ENCODE results near the gene MATN4.

MATN4 gene

GRCh38 chr20:45341579-45341938, 33.5 kb upstream of the MATN4 start:
- no peak for DNase-seq (ENCODE audit: low read depth)

DNA sequence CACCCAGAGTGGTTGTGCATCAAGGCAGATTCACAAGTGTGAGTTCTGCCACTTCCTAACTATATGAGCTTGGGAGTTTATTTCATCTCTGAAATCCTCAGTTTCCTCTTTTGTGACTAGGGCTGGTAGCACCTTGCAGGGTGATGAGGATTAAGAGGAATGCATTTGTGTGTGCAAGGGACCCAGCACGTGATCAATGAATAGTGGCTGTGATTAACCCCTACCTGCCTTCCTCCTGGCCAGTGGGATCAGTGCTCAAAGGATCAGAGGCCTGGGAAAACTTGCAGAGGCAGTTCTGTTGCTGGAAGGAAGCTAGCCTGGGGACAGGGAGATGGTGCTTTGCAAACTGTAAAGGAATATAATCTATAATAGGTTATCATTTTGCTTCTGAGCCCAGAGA, 32.9 kb upstream of the MATN4 start:
- no peak for DNase-seq (ENCODE audit: low read depth)

- no peak for DNase-seq (ENCODE audit: low read depth)
Measured at GRCh38 chr20:45340236-45340847, 32.2 kb upstream of the MATN4 start.

GRCh38 chr20:45339799-45340198, 31.7 kb upstream of the MATN4 start:
- no peak for DNase-seq (ENCODE audit: low read depth)

GRCh38 chr20:45339084-45339483, 31.0 kb upstream of the MATN4 start:
- no peak for DNase-seq (ENCODE audit: low read depth)

GRCh38 chr20:45338121-45339030, 30.3 kb upstream of the MATN4 start:
- DNase-seq (ENCODE audit: low read depth), result no peak

DNA sequence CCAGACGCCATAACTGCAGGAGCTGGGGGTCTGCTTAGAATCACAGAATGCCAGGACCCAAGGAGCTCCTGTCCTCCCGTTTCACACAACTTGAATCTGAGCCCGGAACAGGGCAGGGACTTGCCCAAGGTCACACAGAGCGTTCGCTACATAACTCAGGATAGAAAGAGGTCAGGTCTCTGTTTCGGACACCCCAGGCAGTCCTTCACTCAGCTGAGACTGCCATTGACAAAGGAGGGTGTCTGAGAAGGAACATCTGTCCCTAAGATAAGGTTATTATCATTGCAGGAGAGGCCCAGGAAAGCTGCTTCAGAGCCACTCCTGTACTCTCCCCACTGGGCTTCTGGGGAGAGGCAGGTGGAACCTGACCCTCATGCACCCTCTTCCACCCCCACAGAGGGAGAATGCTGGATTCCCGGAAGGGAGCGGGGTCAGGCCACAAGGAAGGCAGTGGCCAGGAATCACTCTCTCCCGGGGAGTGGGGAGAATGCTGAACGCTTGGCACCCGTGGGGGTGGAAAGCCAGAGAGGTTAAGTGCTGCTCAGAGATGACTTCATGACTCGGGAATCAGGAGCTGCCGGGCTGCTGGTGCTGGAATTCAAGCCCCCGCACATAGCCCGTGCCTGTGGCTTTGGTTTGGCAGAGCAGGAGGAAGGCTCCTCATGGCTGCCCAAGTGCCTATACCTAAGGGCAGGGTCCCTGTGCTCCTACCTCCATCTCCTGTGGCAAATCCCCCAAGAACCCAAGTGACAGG, 29.4 kb upstream of the MATN4 start:
- DNase-seq (ENCODE audit: low read depth), result peak; percentile 89

DNA sequence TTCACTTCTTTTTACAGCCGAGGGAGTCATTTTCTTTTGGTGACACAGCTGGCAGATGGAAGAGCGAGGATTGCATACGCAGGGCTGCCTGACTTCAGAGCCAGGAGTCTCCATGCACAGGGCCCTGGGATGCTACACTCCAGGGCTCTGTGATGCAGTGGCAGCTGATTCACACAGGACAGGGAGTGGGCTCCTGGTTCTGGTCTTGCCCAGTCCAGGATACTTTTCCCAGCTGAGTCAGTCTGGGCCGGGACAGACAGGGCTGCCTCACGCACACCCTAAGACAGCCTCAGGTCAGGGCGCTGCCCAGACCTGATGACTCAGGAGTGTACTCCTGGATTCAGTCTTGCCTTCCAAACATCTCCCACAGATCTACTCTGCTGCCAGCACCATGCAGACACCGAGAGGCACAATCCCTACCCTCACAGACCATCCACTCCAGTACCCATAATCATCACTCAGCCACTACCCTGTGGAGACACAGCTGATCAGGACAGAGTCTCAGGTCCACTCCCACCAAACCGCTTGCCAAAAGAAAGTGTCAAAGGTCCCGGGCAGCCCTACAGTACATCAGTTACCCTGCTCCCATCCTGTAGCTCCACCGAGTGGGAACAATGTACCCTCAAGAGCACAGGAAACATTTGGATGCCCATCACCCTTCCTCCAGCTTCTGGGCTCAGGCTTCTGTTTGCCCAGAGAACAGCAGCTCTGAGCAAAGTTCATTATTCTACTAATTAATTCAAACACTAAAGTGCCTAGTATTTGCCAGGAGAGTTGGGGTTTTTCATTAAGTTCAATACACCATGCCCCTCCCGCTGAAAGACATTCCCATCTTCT, 28.6 kb upstream of the MATN4 start:
- peak; percentile 91 for DNase-seq (ENCODE audit: low read depth)

DNA sequence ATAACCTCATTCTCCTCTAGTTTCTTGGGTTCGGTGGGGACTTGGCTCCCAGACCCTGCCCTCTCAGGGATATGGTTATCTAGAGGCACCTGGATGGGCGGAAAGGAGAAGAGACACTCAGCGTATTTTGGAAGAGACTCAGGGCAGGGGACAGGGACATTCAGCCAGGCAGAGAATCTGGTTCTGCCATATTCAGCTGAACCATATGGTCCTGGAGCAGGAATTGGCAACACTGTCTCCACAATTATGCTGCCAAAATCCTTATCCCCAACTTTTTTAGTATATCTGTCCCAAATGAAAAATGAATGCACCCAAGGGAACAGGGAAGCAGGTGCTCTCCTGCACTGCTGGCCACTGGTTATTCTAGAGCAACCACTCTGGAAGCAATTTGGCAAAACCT, 22.4 kb upstream of the MATN4 start:
- no peak for DNase-seq (ENCODE audit: low read depth)

GRCh38 chr20:45329497-45330319, 21.6 kb upstream of the MATN4 start:
- no peak for DNase-seq (ENCODE audit: low read depth)

DNA sequence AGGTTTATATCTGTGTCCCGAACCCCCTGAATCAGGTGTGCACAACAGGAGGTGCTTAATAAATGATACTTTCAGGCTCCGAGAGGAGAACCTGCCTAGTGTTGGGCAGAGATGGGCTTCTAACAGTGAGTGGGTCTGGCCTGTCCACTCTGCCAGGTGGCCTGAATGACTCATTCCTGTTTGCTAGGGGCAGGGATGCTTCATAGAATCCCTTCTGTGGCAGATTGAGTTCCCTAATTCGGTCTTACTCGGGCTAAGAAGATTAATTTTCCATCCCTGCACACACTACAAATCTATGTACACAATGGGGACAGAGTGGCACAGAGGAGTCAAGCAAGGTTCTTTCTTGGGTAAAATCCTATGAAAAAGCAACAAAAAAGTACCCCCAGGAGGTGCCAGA, 20.4 kb upstream of the MATN4 start:
- DNase-seq (ENCODE audit: low read depth), result no peak

DNA sequence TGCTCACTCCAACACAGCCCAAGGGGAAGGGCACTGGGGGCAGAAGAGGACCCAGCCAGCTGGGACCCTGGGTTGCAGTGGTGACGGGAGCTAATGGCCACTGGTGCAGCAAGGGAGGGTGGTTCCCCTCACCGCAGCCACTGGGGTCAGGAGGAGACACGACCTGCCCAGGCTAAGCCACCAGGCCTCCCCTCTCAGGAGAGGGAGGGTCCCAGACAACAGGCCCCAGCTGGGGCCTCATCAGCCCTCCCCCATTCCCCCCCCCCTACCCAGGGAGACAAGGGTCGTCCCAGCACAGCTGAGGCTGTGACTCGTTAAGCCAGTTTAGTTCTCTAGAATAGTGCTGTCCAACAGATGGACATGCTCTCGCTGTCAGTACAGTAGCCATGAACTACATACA, 17.3 kb upstream of the MATN4 start:
- DNase-seq (ENCODE audit: low read depth), result no peak

DNA sequence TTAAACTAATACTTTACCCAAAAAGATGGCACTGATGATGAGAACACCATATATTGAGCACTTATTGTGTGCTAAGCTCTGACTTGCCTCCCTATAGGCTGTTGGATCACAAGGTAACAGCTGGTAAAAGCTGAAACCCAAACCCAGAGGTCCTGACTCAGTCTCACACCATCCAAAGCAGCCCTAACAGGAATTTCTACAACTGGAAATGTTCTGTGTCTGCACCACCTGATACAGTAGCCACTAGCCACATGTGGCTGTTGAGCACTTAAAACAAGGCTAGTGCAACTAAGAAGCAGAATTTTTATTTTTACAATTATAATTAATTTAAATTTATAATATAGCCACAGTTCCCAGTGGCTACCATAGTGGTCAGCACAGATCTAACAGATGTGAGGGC, 15.6 kb upstream of the MATN4 start:
- DNase-seq (ENCODE audit: low read depth), result no peak

- DNase-seq (ENCODE audit: low read depth), result no peak
Measured at GRCh38 chr20:45322952-45323383, 14.9 kb upstream of the MATN4 start.

DNA sequence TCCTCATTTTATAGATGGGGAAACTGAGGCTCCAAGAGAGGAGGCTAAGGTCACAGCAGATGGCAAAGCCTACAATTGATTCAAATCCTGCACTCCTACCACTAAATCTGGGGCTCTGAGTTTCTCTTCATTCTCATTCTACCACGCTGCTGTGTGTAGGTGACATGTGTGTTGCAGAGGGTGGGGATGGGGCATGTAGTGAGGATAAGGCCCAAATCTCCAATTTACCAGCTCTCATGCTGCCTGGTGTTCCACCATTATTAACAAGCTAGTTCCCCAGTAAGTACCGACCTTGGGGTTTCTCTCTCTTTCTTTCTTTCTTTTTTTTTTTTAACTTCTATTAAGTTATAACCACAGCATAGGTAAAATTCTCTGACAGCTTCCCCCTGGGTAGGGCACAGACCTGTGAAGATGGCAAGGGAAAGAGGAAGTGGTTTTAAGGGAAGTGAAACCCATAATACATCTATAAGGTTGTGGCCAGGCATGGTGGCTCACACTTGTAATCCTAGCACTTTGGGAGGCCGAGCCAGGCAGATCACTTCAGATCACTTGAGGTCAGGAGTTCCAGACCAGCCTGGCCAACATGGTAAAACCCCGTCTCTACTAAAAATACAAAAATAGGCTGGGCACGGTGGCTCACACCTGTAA, 13.0 kb upstream of the MATN4 start:
- no peak for DNase-seq (ENCODE audit: low read depth)

DNA sequence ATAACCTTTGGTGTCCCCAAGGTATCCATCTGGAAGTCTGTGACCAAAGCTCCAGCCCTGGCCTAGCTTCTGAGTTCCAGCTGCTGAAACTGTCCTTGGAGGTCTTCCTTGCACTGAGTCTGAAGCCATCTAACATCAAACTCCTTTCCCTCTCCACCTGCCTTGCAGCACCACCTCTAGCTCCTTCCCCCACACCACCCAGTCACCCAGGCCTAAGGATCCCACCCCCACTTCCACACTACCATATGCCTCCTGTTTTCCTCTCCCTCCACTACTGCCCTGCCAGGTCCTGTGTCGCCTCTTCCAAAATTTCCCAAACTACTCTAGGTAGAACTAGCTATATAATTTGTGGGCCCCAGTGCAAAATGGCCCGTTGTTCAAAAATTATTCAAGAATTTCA, 10.8 kb upstream of the MATN4 start:
- no peak for DNase-seq (ENCODE audit: low read depth)

DNA sequence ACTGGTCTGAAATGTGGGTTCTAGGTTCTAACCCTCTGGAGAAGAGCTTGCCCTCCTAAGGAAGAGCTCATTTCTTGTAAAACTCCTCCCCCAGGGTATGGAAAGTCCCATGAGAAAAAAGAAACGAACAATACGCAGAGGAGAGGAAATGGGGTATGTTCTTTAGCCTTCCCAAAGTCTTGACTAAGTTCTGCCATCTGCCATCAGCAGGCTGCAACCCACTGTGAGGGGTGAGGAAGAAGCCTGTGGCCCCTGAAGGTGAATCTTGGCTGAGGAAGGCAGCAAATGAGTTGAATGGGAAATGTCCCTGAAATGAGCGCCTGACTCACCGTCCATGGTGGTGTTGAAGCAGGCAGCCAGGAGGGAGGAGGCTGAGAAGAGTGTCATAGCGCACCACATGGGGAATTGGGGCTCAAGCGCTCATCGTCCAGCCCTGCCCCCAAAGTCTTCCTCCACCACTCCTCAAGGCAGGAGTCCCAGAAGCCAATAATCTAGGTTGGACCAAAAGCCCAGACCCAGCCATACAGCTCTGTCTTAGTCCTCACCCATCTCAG, 10.4 kb upstream of the MATN4 start:
- no peak for DNase-seq (ENCODE audit: low read depth)

DNA sequence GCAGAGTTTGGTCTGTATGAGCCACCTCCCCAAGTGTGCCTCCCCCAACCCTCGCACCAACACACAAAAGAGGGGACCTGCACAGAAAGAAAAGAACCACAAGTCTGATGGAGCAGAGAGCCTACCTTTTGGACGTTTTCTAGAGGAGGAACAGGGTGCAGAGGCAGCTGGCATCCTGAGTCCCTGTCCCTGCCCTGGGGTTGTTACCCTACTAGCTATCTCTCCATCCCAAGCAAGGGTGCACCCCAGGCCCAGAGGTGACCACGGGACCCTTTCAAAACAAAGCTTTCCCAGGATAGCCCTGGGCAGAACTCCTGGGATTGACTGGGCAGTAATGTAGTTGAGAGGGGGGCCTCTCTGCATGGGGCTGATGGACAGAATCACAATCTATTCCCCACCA, 9.7 kb upstream of the MATN4 start:
- no peak for DNase-seq (ENCODE audit: low read depth)

GRCh38 chr20:45316150-45317080, 8.3 kb upstream of the MATN4 start:
- DNase-seq (ENCODE audit: low read depth), result no peak

Data from HS-5 (cell line).